T47D (cell line): ENCODE data around the gene SEZ6L.

Source experiments
- DNase-seq, 2 experiments: peaks; one replicate each; pipeline versions ENCODE4 v3.0.0 to v3.0.0-alpha.2; 2011 to 2012; ENCODE audit warnings: low read depth in 1 of 2, low spot score in 1 of 2
- JUND ChIP-seq: IDR thresholded peaks from 2 replicates; pipeline ENCODE4 v1.6.1; 2012; ENCODE audit warnings: low read depth
- in situ Hi-C: cut with HindIII; loops from 2 replicates; pipeline ENCODE4 v1.10.0; 2016; ENCODE audit warnings: low sequenced_read_pairs, low pct_unique_long_range_greater_than_20kb

Gene SEZ6L

DNA sequence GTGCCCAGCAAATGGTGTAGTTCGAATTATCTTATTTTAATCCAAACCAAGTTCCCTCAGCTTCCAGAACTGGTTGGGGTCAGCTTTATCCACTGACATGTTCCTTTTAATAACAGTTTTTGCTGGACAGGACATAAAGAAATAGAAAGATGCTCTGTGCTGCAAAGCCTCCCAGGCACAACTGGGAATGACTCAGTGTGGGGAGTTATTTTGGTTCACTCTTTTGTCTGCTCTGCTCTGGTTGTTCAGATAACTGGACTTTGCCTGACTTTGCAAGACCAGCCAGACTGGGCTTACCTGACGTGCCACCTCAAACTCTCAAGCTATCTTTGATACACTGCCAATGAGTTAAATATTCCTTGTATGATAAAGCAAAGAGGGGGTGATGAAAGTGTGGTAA is 25.6 kb downstream of the SEZ6L start:
- DNase-seq: no peak
- in situ Hi-C loops: no loop called here
- no peak for TF ChIP-seq JUND

DNA sequence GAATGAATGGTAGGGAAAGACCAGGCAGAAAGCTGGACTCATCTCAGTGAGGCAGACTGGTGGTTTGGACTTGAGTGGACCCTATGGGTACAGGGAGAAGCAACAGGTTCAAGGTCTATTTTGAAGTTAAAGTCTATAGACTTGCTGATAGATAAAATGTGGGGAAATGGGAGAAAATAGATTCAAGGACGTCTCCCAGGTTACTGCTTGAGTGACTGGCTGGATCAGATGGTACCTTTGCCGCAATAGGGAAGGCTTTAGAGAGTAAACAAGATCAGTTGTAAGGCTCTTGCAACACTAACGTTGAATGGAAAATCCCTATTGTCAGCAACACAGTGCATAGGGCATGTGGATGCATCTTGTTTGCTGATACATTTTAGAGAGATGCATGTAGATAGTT is 27.4 kb downstream of the SEZ6L start:
- in situ Hi-C loops: no loop called here
- TF ChIP-seq JUND: no peak
- no peak for DNase-seq

DNA sequence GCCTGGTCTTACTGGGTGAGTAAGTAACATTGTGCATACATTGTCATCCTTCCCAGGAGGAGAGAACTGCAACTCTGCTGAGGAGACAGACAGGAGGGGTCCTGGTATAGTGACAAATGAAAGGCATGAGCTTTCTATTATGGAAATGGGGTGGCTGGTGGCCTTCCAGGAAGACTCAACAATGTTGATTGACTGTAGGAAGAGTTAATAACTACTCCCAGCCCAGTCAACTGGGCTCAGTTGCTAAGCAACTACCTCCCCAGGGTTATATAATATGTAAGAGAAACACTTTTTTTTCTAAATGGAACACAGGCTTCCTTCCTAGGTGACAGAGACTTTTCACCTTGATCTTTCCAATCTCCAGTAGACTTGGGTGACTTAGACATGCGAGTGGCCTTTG is 28.2 kb downstream of the SEZ6L start:
- in situ Hi-C loops: no loop called here
- DNase-seq: no peak
- no peak for TF ChIP-seq JUND

DNA sequence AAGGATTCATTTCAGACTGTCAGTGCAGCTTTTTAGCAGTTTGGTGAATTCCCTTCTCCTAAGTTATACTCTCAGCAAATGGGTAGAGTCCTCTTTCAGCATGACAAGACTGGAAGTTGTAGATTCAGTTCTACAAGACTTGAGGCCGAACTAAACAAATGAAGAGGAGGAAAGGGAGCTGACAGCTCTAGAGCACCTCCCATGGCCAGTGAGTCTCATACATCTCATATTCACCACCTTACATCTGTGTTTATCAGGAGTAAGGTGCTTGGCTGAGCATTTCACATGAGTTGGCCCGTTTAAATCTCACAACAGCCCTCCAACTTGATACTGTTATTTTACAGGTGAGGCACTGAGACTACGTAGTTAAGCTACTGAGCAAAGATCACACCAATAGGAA is 30.4 kb downstream of the SEZ6L start:
- in situ Hi-C loops: no loop called here
- no peak for DNase-seq
- TF ChIP-seq JUND: no peak

DNA sequence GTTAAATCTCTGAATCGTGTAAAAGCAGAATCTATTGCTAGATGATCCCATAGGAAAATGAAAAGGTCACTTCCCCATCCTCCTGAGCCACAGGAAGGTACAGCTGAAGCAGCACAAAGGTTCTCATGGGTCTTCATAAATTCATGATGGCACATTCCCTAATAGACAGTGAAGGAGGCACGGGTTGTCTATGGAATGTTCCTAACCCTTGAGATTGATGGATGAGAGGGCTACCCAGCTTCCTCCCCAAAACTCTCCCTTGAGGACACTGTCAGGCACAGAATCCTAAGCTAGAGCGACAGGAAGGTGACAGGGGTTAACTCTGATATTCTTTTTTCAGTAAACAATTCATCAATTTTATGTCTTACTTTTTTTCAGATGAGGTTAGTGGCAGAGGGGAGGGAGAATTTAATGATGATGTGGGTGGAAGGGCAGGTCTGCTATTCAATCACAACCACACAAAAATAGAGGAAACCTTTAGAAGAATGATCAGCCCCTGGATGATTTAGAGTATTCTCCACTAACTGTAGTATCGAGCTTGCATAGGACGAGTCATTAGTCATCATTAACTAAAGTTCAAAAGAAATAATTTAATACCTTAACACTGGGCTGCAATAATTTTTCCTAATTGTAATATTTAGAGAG is 33.1 kb downstream of the SEZ6L start:
- in situ Hi-C loops: no loop called here
- DNase-seq: no peak
- no peak for TF ChIP-seq JUND

DNA sequence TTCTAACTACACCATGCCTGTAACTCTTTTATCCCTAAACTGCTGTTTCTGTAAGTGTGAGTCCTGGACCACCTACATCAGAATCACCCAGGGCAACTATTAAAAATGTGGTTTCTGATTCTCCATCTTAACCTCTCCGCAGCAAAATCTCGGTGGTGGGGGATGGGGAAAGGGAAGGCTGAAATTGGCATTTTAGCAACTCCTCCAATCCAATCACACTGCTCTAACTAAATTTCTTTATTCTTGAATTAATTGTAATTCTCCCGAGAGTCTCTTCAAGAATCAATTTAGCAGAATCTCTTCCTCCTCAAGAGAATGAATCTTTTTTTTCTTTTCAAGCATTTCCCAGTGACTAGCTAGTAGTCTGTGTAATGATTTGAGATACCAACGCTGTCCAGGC is 36.2 kb downstream of the SEZ6L start:
- in situ Hi-C loops: no loop called here
- no peak for TF ChIP-seq JUND
- DNase-seq: no peak

DNA sequence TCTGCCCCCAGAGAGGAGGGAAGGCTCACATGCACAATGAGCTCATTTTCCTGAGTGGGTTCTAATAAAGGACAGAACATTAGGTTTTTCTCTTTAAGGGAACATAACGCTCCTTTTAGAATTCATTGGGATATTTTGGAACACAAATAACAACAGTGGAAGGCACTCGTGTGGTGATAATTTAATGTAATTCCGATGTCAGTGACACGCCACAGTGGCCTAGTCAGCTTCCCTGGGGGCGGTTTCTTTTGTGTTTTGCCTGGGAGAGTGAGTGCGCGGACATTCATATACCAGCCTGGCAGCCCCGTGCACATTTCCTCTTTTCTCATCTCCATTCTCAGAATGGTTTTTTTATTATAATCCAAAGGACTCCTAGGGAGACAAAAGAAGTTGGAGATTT is 41.1 kb downstream of the SEZ6L start:
- DNase-seq: no peak
- TF ChIP-seq JUND: no peak
- in situ Hi-C loops: no loop called here

DNA sequence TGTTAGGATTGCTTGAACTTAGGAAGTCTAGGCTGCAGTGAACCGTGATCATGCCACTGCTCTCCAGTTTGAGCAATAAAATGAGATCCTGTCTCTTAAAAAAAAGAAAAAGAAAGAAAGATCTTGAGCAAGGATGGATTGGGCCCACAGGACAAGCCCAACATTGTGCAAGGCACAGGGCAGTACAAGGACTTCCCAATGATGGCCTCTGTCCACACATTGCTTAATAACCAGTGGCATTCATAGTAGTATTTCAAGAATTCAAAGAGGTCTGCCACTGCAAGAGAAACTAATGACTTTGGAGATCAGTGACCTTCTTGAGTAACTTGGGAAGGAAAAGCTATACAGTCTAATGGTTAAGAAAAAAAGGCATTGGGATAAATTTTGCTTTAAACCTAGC is 44.6 kb downstream of the SEZ6L start:
- TF ChIP-seq JUND: no peak
- DNase-seq: no peak
- in situ Hi-C loops: no loop called here

DNA sequence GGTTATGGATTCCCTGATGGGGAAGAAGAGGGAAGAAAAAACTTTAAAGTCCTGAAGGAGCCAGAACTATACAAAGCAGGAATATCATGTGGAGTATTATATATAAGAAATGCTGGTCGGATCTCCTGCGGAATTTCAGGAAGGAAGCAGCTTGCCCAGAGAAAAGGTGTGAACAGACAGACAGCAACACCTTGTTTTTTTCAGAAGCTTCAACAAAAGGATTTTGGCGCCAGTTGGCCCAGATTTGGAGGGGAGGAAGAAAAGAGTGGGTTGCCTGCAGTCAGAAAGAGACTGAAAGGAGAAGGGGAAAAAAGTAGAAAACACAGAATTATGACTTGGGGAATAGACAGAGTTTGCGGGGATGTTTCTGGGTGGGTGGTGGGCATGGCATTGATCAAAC is 45.2 kb downstream of the SEZ6L start:
- in situ Hi-C loops: no loop called here
- no peak for TF ChIP-seq JUND
- no peak for DNase-seq

DNA sequence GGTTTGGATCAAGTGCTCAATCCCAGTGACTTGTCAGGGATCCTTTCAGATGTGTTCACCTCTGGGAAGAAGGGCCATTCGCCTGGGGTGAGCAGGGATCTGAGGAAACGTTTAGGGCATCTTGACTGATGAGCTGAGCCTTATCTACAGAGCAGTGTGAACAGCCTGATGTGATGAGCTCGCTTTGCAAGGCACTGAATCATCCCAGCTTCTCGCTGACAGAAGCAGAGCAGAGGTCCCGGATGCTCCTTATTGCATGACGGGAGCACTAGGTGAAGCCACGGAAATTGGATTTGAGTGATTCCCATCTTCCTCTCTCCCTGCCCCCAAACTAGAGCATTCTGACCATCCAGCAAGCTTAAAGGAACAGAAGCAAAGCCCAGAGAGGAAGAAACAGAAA is 46.5 kb downstream of the SEZ6L start:
- in situ Hi-C loops: no loop called here
- no peak for DNase-seq
- TF ChIP-seq JUND: no peak

DNA sequence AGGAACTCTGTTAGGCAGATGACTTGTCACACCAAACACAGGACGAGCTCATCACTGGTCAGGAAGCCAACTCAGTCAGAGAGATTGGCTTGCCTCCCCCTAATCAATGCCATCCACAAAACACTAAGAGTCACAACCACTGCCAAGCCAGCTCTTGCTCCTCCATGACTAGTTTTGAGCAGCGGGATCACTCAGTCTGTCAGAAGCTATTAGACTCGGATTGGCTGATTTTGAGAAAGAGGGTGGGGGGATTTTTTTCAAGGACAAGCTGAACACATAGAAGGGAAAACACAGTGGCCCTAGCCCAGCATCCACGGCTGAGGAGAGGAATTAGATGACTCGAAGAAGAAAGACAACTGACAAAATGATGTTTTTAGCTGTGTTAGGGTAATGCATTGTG is 55.9 kb downstream of the SEZ6L start:
- DNase-seq: no peak
- no peak for TF ChIP-seq JUND
- in situ Hi-C loops: no loop called here

DNA sequence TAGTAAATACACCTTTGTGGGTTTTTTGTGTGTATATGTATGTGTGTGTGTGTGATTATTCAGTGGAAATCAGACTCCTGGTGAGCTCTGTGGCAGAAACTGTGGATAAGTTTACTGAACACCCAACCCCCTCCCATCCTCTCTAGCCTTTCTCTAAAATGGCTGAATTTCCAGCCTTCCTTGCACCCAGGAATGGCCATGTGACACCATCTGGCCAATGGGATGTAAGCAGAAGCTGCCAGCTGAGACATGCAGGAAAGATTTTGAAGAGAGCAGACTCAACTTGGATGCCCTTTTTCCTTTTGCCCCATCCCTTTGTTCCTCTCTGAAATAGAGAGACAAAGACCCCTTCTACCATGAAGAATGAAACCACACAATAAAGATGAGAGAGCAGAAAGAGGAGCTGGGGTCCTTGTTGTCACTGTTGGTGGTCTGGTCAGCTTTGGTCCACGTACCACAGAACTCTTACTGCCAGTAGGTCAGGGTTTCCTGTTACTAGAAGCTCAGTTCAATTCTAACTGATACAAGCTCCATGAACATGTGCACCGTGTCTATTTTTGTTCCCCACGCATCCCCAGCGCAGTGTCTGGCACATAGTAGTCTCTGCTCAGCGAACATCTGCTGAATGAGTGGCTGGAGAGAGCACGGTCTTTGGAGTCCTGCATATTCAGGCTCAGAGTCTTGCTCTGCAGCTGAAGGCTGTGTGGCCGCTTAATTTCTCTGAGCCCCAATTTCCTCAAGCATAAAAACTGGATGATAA is 57.5 kb downstream of the SEZ6L start:
- no peak for TF ChIP-seq JUND
- DNase-seq: no peak
- in situ Hi-C loops: no loop called here

DNA sequence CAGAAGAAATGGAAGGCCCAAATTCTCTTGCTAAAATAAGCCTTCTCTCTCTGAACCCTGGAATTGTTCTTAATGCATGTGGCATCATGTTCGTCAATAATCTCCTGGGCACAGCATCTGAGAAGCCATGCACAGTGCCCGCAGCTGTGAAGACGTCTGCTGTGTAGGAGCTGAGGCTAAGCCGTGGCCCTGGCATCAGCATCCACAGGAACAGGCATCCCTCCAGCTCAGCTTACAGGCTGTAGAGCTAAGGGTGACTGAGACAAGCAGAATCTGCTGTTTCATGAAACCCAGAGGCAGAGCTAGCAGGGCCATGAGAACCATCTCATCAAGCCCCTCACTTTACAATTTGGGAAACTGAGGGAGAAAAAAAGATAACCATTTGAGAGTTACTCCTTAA is 60.6 kb downstream of the SEZ6L start:
- no peak for DNase-seq
- no peak for TF ChIP-seq JUND
- in situ Hi-C loops: no loop called here

DNA sequence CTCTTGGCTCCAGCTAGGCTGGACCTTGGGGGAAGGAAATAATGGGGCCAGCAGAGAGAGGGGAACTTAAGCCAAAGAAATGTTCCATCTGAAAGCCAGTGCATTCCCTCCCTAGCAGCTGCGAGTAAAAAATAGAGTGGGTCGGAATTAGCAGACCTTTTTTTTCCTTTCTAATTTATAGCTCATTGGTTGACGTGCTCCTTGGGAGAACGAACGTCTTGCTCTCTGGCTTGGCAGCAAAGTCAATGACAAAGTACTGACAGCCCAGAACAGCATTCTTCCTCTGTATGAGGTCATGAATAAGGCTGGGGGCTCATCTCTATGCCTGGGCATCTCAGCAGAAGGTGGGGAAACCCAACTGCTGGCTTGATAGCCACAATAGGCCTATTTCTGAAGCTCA is 65.0 kb downstream of the SEZ6L start:
- no peak for DNase-seq
- in situ Hi-C loops: no loop called here
- TF ChIP-seq JUND: no peak
